ENCODE measurements around the gene ARID1B.

ARID1B gene

GRCh38 chr6:156783958-156784357, 6.8 kb downstream of the ARID1B start:
- Histone ChIP-seq H3K23ac (ENCODE audit: low read depth, low read length, poor library complexity) (no peak overlapping the region), H2AFZ (ENCODE audit: low read length) (no peak overlapping the region), H3K4me2 (ENCODE audit: insufficient read depth, low read length, poor library complexity, severe bottlenecking) (no peak overlapping the region), H3K18ac (ENCODE audit: low read length) (no peak overlapping the region), H3K9ac (ENCODE audit: low read depth, low read length, poor library complexity) (no peak overlapping the region), H3K27ac (replicated peaks; ENCODE audit: low read length) (no peak overlapping the region), H2BK5ac (ENCODE audit: low read length) (no peak overlapping the region), H2BK15ac (ENCODE audit: low read length) (no peak overlapping the region), H3K9me3 (replicated peaks in 1 of 2; ENCODE audit: control insufficient read depth in 2 of 2, insufficient read depth in 1 of 2, low read depth in 1 of 2, low read length in 2 of 2) (no peaks in the 10 kb centered on the region), H3K4me1 (ENCODE audit: control insufficient read depth in 2 of 2, insufficient read depth in 1 of 2, low read depth in 1 of 2, low read length in 2 of 2) (peaks cover 4 to 22% of the 10 kb centered on the region in 2 donors), H2AK5ac (ENCODE audit: low read depth, low read length) (no peak overlapping the region), H3K4me3 (ENCODE audit: low read length in 2 of 2) (no peak overlapping the region), H3K36me3 (replicated peaks in 1 of 2; ENCODE audit: control insufficient read depth in 2 of 2, insufficient read depth in 2 of 2, low read length in 2 of 2) (peaks cover 2 to 27% of the 10 kb centered on the region in 2 donors), H2BK12ac (ENCODE audit: low read length) (no peak overlapping the region), H4K91ac (ENCODE audit: low read depth, low read length, poor library complexity) (no peak overlapping the region), H3K14ac (ENCODE audit: low read length) (no peak overlapping the region), H3K79me1 (ENCODE audit: low read depth, low read length) (peaks cover 3% of the 10 kb centered on the region), H2BK120ac (ENCODE audit: low read depth, low read length) (no peak overlapping the region), H4K8ac (ENCODE audit: low read depth, low read length) (no peak overlapping the region), H3K27me3 (ENCODE audit: control insufficient read depth in 3 of 3, insufficient read depth in 3 of 3, low read depth in 1 of 3, low read length in 3 of 3) (no peaks in the 10 kb centered on the region), H3K4ac (ENCODE audit: low read length) (no peak overlapping the region)
- no CpG with 5 or more reads among the region's 6 CpGs for WGBS, 2 donors (ENCODE audit: extremely low coverage in 2 of 2, insufficient read length in 2 of 2, insufficient replicate concordance in 1 of 2)
- DNase-seq (ENCODE audit: low spot score): no peak

GRCh38 chr6:156786652-156787051, 9.5 kb downstream of the ARID1B start:
- Histone ChIP-seq H3K9ac (ENCODE audit: low read depth, low read length, poor library complexity) (no peak overlapping the region), H4K8ac (ENCODE audit: low read depth, low read length) (no peak overlapping the region), H3K4me3 (ENCODE audit: low read length in 2 of 2) (no peak overlapping the region), H3K36me3 (replicated peaks in 1 of 2; ENCODE audit: control insufficient read depth in 2 of 2, insufficient read depth in 2 of 2, low read length in 2 of 2) (peaks cover 2 to 27% of the 10 kb centered on the region in 2 donors), H2AK5ac (ENCODE audit: low read depth, low read length) (no peak overlapping the region), H3K23ac (ENCODE audit: low read depth, low read length, poor library complexity) (no peak overlapping the region), H2AFZ (ENCODE audit: low read length) (no peak overlapping the region), H3K14ac (ENCODE audit: low read length) (no peak overlapping the region), H2BK5ac (ENCODE audit: low read length) (no peak overlapping the region), H3K4me2 (ENCODE audit: insufficient read depth, low read length, poor library complexity, severe bottlenecking) (no peak overlapping the region), H3K9me3 (replicated peaks in 1 of 2; ENCODE audit: control insufficient read depth in 2 of 2, insufficient read depth in 1 of 2, low read depth in 1 of 2, low read length in 2 of 2) (no peaks in the 10 kb centered on the region), H2BK15ac (ENCODE audit: low read length) (no peak overlapping the region), H3K27me3 (ENCODE audit: control insufficient read depth in 3 of 3, insufficient read depth in 3 of 3, low read depth in 1 of 3, low read length in 3 of 3) (no peaks in the 10 kb centered on the region), H3K18ac (ENCODE audit: low read length) (no peak overlapping the region), H3K79me1 (ENCODE audit: low read depth, low read length) (peaks cover 3% of the 10 kb centered on the region), H3K27ac (replicated peaks; ENCODE audit: low read length) (no peak overlapping the region), H3K4ac (ENCODE audit: low read length) (no peak overlapping the region), H4K91ac (ENCODE audit: low read depth, low read length, poor library complexity) (no peak overlapping the region), H2BK12ac (ENCODE audit: low read length) (no peak overlapping the region), H3K4me1 (ENCODE audit: control insufficient read depth in 2 of 2, insufficient read depth in 1 of 2, low read depth in 1 of 2, low read length in 2 of 2) (peaks cover 13 to 37% of the 10 kb centered on the region in 2 donors), H2BK120ac (ENCODE audit: low read depth, low read length) (no peak overlapping the region)
- no peak for DNase-seq (ENCODE audit: low spot score)
- no CpG with 5 or more reads among the region's 4 CpGs for WGBS, 2 donors (ENCODE audit: extremely low coverage in 2 of 2, insufficient read length in 2 of 2, insufficient replicate concordance in 1 of 2)

GRCh38 chr6:156787569-156788492, 10.7 kb downstream of the ARID1B start:
- Histone ChIP-seq H3K27me3 (ENCODE audit: control insufficient read depth in 3 of 3, insufficient read depth in 3 of 3, low read depth in 1 of 3, low read length in 3 of 3) (no peaks in the 10 kb centered on the region), H3K14ac (ENCODE audit: low read length) (no peak overlapping the region), H3K9ac (ENCODE audit: low read depth, low read length, poor library complexity) (no peak overlapping the region), H4K91ac (ENCODE audit: low read depth, low read length, poor library complexity) (no peak overlapping the region), H3K79me1 (ENCODE audit: low read depth, low read length) (peaks cover 3% of the 10 kb centered on the region), H3K18ac (ENCODE audit: low read length) (no peak overlapping the region), H2BK12ac (ENCODE audit: low read length) (no peak overlapping the region), H3K9me3 (replicated peaks in 1 of 2; ENCODE audit: control insufficient read depth in 2 of 2, insufficient read depth in 1 of 2, low read depth in 1 of 2, low read length in 2 of 2) (no peaks in the 10 kb centered on the region), H2BK15ac (ENCODE audit: low read length) (no peak overlapping the region), H2BK5ac (ENCODE audit: low read length) (no peak overlapping the region), H3K23ac (ENCODE audit: low read depth, low read length, poor library complexity) (no peak overlapping the region), H3K4ac (ENCODE audit: low read length) (no peak overlapping the region), H4K8ac (ENCODE audit: low read depth, low read length) (no peak overlapping the region), H3K4me2 (ENCODE audit: insufficient read depth, low read length, poor library complexity, severe bottlenecking) (no peak overlapping the region), H3K27ac (replicated peaks; ENCODE audit: low read length) (no peak overlapping the region), H3K36me3 (replicated peaks in 1 of 2; ENCODE audit: control insufficient read depth in 2 of 2, insufficient read depth in 2 of 2, low read length in 2 of 2) (peaks cover 2 to 27% of the 10 kb centered on the region in 2 donors), H2AK5ac (ENCODE audit: low read depth, low read length) (no peak overlapping the region), H2AFZ (ENCODE audit: low read length) (no peak overlapping the region), H3K4me1 (ENCODE audit: control insufficient read depth in 2 of 2, insufficient read depth in 1 of 2, low read depth in 1 of 2, low read length in 2 of 2) (peaks cover 13 to 27% of the 10 kb centered on the region in 2 donors), H3K4me3 (ENCODE audit: low read length in 2 of 2) (peak overlapping the region in 1 of 2 donors; percentile 22), H2BK120ac (ENCODE audit: low read depth, low read length) (no peak overlapping the region)
- WGBS, 2 donors (ENCODE audit: extremely low coverage in 2 of 2, insufficient read length in 2 of 2, insufficient replicate concordance in 1 of 2): no CpG with 5 or more reads among the region's 5 CpGs
- DNase-seq (ENCODE audit: low spot score): no peak

- Histone ChIP-seq H2AFZ (ENCODE audit: low read length) (no peak overlapping the region), H3K18ac (ENCODE audit: low read length) (no peak overlapping the region), H2BK5ac (ENCODE audit: low read length) (no peak overlapping the region), H3K27me3 (ENCODE audit: control insufficient read depth in 3 of 3, insufficient read depth in 3 of 3, low read depth in 1 of 3, low read length in 3 of 3) (no peaks in the 10 kb centered on the region), H3K14ac (ENCODE audit: low read length) (no peak overlapping the region), H3K79me1 (ENCODE audit: low read depth, low read length) (peaks cover 5% of the 10 kb centered on the region), H2BK12ac (ENCODE audit: low read length) (no peak overlapping the region), H3K4me2 (ENCODE audit: insufficient read depth, low read length, poor library complexity, severe bottlenecking) (no peak overlapping the region), H2AK5ac (ENCODE audit: low read depth, low read length) (no peak overlapping the region), H3K4me1 (ENCODE audit: control insufficient read depth in 2 of 2, insufficient read depth in 1 of 2, low read depth in 1 of 2, low read length in 2 of 2) (peaks cover 13 to 19% of the 10 kb centered on the region in 2 donors), H4K91ac (ENCODE audit: low read depth, low read length, poor library complexity) (no peak overlapping the region), H4K8ac (ENCODE audit: low read depth, low read length) (no peak overlapping the region), H3K9ac (ENCODE audit: low read depth, low read length, poor library complexity) (no peak overlapping the region), H2BK15ac (ENCODE audit: low read length) (no peak overlapping the region), H3K4me3 (ENCODE audit: low read length in 2 of 2) (no peak overlapping the region), H3K23ac (ENCODE audit: low read depth, low read length, poor library complexity) (no peak overlapping the region), H2BK120ac (ENCODE audit: low read depth, low read length) (no peak overlapping the region), H3K27ac (replicated peaks; ENCODE audit: low read length) (no peak overlapping the region), H3K4ac (ENCODE audit: low read length) (no peak overlapping the region), H3K36me3 (replicated peaks in 1 of 2; ENCODE audit: control insufficient read depth in 2 of 2, insufficient read depth in 2 of 2, low read length in 2 of 2) (peaks cover 2 to 23% of the 10 kb centered on the region in 2 donors), H3K9me3 (replicated peaks in 1 of 2; ENCODE audit: control insufficient read depth in 2 of 2, insufficient read depth in 1 of 2, low read depth in 1 of 2, low read length in 2 of 2) (no peaks in the 10 kb centered on the region)
- no CpG with 5 or more reads among the region's 7 CpGs for WGBS, 2 donors (ENCODE audit: extremely low coverage in 2 of 2, insufficient read length in 2 of 2, insufficient replicate concordance in 1 of 2)
- no peak for DNase-seq (ENCODE audit: low spot score)
These were observed 12.1 kb downstream of the ARID1B start for GRCh38 chr6:156789081-156789943.
